HG03025 (cell line): Measurements from ENCODE around the gene ZNF326.
"Not testable (repeated sequence)": the region's sequence is repeated elsewhere in the genome, so short reads cannot be mapped to it uniquely, and the experiment has no call there.

Experiments
- ATAC-seq: cut with Tn5 transposase; IDR thresholded peaks from one replicate; pipeline ENCODE4 v1.9.1; 2021; ENCODE audit warnings: mild to moderate bottlenecking, moderate library complexity; ENCODE audit not compliant: unreplicated experiment, low FRiP score

Gene ZNF326

DNA sequence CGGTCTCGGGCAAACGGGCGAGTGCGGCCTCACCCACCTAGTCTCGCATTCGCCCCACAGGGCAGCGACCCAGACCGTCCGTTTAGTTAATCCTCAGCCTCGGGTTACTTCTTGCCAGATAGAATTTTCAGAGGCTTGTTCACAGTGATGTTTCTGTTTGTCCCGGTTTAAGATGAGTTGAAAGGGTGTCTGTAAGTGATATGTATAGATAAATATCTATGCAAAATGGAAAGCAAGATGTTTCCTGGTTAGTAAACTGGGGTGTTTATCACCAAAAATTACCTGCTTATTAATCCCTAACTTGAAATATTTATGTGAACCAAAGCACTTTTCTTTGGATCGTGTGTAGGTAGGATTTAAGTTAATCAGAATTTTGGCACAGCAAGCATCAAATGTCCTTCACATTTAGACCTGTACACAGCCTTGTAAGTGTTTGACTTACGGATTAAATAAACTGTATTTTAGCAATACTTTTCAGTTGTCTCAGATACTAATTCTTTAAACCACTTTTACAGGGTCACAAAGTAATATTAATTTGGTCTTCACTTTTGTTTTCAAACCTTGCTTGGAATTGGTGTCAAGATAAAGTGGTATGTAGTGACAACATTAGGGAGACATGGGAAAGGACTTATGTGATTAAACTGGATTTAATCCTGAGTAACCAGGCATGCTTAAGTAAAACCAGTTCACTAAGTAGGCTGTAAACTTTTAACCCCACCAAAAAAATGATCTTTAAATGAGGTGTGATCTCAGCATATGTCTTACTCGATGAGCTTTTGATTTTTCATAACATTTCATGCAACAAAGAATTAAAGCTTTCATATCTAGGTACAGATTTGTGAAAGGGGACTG, 914 bp downstream of the ZNF326 start:
- ATAC-seq: no peak

DNA sequence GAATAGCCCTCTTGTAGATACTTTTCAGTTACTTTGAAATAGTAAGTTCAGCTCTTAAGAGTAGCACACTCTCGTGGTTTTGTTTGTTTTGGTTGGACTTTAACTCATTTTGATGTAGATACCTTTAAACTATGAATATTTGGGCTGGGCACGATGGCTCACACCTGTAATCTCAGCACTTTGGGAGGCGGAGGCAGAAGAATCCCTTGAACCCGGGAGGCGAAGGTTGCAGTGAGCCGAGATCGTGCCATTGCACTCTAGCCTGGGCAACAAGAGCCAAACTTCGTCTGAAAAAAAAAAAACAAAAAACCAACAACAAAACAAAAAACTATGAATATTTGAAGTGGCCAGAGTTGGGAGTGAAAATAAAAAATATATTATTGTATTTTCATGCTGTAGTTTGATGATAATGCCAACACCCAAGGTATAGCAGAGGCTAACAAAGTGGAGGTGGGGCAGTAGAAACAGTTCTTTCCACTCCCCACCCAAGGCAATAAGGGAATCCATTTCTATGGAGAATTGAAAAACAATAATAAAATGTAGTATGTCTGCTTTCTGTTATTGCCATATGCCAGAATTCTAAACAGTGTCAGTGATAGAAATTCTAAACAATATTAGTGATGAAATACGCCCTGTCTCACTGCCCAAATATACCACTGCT, 1.7 kb downstream of the ZNF326 start:
- no peak for ATAC-seq

DNA sequence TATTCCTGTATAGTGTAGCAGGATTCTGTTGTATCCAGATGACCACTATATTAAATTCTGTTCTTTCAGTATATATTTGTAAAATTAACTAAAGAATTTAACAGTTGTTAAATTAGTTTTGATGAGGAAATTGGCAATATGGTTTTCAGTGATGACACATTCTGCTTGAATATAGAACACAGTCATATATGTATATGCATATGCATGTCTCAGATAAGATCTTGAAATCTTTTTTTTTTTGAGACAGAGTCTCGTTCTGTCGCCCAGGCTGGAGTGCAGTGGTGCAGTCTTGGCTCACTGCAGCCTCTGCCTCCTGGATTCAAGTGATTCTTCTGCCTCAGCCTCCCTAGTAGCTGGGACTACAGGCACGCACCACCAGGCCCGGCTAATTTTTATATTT, 2.2 kb downstream of the ZNF326 start:
- not testable (repeated sequence) for ATAC-seq

DNA sequence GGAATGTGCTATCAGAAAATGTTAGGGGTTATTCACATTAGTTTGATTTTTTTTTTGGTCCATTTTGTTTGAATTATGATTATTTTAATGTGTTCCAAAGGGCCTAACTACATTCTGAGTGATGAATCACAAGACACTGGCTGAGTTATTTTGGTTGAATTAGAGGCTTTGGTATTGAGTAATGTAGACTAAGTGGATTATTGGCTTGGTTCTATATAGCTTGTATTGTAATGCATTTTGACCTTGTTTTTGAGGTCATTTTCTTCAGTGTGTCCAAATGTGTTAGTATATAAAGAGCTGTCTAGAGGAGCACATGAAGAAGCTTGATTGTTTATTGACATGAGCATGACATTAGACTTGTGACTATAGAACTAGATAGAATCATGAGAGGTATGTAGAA, 3.4 kb downstream of the ZNF326 start:
- ATAC-seq: no peak

DNA sequence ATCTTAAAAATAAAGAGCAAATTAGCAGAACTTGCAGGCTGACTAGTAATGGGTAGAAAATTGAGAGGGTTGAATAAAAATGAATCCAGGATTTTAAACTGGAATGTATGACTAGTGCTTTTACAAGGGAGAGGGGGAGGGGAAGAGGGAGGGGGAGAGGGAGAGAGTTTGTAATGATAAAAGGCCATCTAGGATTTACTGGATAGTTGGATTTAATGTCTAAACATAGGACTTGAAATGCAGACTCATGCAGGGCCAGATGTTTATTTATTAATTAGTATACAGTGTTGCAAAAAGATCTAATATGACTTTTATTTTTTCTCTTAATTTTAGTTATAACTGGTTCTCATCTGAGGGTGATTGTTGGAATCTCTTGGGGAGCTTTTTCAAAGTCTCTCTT, 4.3 kb downstream of the ZNF326 start:
- no peak for ATAC-seq

DNA sequence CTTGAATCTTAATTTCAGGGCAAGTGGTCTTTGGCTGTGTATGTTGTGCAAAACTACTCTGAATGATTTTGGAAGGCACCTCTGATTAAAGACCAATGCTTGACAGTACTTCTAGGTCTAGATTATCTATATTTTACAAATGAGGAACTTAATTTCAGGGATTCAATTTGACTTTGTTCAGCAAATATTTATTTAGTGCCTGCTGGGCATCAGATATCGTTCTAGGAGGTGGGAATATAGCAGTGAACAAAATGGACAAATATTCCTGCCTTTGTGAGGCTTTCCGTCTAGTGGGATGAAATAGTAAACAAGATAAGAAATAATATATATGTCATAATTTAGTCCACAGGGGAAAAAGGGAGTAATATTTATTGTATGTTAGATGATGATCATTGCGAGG, 4.7 kb downstream of the ZNF326 start:
- ATAC-seq: no peak

DNA sequence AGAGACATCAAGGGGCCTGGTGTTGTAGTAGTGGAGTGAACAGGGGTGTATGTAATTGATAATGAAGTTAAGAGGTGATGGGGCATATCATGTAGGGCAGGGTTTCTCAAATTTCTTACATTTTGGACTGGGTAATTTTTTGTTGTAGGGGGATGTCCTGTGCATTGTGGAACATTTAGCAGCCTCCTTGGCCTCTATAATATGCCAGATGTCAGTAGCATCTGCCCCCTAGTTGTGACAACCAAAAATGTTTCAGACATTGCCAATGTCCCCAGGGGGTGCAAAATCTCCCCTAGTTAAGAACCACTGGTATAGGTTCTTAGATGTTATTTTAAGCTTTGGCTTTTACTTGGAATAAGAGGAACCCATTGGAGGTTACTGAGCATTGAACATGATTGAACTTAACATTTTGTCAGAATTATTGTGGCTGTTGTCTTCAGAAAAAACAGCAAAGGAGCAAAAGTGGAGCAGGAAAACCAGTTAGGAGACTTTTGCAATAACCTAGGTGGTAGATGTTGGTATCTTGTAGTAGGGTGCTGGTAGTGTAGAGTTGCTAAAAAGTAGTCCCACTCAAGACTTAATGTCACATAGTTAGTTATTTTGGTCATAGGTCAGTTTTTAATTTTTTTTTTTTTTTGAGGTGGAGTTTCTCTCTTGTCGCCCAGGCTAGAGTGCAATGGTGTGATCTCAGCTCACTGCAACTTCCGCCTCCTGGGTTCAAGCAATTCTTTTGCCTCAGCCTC, 6.2 kb downstream of the ZNF326 start:
- no peak for ATAC-seq

DNA sequence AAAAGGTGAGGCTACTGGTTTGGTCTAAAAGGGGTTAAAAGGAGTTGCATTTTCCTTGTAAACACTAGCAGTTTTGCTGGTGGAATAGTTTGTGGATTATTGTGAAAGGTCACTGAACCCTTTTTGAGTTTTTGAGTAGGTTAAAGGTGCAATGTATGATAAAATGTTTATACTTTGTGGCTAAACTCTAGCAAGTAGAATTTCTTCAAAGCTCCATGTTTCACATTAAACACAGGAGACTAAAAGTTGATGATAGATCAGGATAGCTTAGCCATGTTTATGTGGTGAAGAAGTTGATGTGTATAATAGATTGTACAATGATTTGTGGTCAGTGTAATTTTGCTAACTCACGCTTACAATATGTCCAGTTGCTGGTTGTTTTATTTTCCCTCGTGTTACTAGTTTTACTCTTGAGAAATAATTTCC, 13.1 kb downstream of the ZNF326 start:
- ATAC-seq: no peak

DNA sequence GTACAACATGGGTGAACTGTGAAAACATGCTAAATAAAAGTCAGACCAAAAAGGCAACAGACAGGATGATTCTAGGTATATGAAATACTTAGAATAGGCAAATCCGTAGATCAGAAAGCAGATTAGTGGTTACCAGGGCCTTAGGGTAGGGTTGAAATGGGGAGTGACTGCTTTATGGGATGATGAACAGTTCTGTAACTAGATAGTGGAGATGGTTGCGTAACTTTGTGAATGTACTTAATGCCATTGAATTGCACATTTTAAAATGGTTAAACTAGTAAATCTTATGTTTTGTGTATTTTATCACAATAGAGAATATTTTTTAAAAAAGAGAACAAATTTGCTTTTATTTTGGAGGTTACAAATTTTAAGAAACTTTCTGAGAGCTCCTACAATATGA, 17.4 kb downstream of the ZNF326 start:
- no peak for ATAC-seq

DNA sequence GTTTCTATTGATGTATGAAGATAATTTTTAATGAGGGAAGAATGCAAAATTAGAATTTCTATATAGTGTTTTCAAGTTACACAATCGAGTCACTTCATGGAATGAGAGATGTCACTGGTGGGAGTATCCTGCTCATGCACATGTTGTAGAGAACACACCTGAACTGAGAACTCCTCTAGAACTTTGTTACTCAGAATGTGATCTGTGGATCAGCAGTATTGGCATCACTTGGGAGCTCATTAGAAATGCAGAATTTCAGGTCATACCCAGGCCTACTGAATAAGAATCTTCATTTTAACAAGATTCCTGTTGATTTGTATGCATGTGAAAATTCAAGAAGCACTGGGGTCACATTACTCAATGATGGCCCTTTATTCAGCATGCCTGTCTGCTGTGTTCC, 28.8 kb downstream of the ZNF326 start:
- no peak for ATAC-seq

DNA sequence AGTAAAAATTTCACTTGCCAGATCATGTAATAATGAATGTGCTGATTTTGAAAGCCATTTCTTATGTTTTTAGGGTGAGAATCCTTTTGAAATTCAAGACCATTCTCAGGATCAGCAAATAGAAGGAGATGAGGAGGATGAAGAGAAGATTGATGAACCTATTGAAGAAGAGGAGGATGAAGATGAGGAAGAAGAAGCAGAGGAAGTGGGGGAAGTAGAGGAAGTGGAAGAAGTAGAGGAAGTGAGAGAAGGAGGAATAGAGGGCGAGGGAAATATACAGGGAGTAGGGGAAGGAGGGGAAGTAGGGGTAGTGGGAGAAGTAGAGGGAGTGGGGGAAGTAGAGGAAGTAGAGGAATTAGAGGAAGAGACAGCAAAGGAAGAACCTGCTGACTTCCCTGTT, 32.4 kb downstream of the ZNF326 start:
- no peak for ATAC-seq

DNA sequence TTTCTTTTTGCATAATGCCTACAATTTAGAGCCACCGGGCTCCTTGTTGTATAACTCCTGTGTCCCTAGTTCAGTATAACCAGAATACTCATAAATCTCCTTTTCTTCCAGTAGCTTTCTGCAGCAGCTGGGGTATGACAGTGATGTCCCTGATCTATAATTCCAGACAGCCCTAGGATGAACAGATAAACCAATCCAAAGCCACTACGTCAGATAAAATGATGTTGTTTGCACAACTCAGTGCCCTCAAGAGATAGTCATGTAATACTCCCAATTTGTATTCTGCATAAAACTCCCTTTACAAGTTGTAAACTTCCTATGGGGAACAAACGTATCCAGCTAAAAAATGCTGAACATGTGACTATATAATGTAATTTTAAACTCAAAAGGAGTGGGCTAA, 44.7 kb downstream of the ZNF326 start:
- ATAC-seq: no peak

DNA sequence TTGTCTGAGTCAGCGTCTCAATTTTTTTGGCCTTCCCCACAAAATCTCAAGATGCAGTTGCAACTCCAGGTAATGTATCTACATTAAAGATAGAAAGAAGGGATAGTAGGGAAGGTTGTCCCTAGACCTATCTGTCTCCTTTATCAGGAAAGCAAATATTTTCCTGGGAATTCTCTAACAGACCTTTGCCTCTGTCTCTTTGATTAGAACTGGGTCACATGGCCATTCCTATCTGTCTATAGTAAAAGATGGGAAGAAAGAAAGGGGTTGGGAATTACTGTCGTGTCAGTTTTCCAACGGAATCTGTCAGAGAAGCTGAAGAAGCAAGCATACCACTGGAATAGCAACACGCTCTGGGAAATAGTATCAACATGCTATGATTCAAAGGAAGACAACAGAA, 48.7 kb downstream of the ZNF326 start:
- ATAC-seq: no peak

DNA sequence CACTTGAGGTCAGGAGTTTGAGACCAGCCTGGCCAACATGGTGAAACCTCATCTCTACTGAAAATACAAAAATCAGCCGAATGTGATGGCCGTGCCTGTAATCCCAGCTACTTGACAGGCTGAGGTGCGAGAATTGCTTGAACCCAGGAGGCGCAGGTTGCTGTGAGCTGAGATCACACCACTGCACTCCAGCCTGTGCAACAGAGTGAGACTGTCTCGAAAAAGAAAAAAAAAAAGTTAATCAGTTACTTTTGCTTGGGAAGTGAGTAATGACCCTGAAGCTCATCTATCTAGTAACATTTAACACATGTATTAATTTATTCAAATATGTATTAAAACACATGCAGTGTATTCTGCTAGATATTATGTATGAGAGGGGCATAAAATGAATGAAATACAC, 49.4 kb downstream of the ZNF326 start:
- no peak for ATAC-seq

DNA sequence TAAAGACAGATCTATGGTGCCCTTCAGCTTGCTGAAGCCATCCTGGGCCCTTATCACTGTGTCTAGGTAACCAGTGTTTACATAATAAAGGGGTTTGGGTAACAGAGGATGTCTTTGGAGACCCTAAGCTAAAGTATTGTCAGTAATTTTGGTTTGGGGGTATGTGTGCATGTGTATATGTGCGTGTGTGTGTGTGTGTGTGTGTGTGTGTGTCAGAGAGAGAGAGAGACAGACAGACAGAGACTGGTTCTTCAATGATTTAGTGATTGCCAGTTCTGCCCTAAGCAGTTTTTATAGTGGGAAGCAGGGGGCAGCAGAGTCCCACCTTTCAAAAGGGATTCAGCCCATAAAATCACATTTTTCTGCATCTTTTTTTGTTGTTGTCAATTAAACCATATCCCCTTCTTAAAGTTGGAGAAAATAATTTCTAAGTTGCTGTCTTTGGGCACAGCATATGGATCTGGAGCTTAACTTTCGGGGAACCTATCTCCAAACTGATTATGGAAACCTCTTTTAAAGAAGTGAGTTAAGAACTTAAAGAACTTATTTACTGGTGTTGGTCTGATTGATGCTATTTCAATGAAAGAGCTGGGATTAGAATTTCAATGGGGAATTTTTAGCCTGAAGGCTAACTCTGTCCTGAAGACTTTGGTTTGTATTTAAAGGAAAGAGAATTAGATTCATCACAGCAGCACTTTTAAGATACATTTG, 51.1 kb downstream of the ZNF326 start:
- ATAC-seq: no peak

DNA sequence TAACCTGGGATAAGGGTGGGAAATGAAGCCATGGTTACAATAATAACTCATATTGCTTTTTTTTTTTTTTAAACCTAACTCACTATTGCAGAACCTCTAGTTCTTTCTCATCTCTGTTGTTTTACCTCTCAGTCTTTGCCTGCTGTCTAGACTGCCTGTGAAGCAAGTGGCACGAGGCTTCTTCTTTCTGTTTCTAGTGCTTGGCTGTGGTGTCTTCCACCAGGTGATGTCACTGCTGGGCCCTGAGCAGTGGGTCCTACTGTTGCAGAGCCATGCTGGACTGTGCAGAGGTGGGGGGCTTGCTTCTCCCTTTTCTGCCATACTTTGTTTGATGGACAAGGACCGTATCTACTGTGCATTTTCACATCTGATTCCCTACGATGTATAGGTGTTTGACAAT, 51.7 kb downstream of the ZNF326 start:
- no peak for ATAC-seq

DNA sequence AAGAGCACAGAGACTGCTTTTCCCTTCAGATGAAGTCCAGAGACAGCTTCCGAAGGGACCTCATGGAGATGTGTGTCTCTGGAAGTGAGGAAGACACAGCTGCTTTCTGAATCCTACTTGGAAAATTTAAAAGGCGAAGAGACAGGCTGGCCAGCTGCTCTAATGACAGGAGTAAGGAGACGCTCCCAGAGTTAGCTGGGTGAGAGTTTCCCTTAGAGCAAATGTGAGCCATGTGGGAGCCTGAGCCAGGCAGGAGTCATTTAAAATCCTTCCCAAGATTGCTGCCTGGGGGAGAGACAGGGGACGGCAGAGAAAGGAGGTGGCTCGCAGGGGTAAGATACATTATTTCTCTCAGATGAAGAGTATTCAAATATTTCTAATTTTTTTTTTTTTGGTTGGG, 53.1 kb downstream of the ZNF326 start:
- ATAC-seq: no peak

DNA sequence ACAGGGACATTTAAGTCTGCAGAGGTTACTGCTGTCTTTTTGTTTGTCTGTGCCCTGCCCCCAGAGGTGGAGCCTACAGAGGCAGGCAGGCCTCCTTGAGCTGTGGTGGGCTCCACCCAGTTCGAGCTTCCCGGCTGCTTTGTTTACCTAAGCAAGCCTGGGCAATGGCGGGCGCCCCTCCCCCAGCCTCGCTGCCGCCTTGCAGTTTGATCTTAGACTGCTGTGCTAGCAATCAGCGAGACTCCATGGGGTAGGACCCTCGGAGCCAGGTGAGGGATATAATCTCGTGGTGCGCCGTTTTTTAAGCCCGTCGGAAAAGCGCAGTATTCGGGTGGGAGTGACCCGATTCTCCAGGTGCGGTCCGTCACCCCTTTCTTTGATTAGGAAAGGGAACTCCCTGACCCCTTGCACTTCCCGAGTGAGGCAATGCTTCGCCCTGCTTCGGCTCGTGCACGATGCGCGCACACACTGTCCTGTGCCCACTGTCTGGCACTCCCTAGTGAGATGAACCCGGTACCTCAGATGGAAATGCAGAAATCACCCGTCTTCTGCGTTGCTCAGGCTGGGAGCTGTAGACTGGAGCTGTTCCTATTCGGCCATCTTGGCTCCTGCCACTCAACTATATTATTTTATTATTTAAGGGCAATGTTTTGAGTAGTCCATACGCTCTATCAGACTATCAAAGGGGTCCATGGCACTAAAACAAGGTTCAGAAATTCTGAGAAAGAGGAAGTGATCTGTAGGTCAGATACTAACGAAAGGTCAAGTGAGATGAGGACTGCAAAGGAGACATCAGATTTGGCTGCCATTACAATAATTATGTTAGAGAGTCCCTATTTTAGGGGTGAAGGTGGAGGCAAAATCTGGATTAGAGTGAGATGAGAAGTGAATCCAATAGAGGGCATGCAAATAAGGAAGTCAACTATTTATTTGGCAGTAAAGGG, 68.1 kb downstream of the ZNF326 start:
- ATAC-seq: not testable (repeated sequence)

DNA sequence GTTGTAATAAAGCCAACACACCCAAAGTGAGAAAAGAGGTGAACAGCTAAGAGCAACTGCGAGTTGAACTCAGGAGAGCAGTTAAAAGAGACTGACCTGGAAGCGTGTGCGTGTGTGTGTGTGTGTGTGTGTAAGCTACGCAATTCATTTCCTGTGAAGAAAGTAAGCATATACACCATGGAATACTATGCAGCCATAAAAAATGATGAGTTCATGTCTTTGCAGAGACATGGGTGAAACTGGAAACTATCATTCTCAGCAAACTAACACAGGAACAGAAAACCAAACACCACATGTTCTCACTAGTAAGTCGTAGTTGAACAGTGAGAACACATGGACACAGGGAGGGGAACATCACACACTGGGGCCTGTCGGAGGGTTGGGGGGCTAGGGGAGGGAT, 69.2 kb downstream of the ZNF326 start:
- ATAC-seq: not testable (repeated sequence)
